ENCODE data around the gene ODF2.

DNA sequence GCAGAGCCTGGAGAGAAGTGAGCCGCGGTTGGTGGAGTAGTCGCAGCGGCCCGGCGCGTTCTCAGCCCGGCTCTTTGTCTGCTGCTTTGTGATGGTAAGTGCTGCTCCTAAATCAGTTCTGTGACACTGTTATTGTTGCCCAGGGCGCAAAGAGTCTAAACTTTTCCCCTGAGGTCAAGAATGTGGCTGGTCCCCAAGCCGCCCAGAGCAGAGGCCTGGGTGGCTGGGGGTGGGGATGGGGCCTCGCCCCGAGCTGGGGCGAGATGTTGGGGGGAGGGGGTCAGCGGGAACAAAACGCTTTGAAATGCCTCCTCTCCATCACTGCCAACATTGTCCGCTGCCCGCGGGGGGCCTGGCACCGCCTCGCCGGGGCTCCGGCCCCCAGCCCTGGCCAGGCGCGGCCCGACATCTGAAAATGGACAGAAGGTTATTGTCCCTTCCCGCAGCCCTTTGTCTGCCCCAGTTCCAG, 46.8 kb upstream of the ODF2 start:
- TF ChIP-seq, protein P1, sequence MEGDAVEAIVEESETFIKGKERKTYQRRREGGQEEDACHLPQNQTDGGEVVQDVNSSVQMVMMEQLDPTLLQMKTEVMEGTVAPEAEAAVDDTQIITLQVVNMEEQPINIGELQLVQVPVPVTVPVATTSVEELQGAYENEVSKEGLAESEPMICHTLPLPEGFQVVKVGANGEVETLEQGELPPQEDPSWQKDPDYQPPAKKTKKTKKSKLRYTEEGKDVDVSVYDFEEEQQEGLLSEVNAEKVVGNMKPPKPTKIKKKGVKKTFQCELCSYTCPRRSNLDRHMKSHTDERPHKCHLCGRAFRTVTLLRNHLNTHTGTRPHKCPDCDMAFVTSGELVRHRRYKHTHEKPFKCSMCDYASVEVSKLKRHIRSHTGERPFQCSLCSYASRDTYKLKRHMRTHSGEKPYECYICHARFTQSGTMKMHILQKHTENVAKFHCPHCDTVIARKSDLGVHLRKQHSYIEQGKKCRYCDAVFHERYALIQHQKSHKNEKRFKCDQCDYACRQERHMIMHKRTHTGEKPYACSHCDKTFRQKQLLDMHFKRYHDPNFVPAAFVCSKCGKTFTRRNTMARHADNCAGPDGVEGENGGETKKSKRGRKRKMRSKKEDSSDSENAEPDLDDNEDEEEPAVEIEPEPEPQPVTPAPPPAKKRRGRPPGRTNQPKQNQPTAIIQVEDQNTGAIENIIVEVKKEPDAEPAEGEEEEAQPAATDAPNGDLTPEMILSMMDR (IDR thresholded peaks at IDR 0.05; ENCODE audit: extremely low read depth in 1 of 2, insufficient read depth in 1 of 2, low read depth in 1 of 2, low read length in 2 of 2) = no peak
- TF ChIP-seq POLR2A (IDR thresholded peaks at IDR 0.05; ENCODE audit: low read depth, low read length) = no peak
- no peak for TF ChIP-seq POLR2AphosphoS5 (IDR thresholded peaks at IDR 0.05; ENCODE audit: insufficient read depth, low read depth, low read length)
- TF ChIP-seq GATA2 (IDR thresholded peaks at IDR 0.05; ENCODE audit: insufficient read depth, insufficient read length, low read depth, low read length) = no peak
- TF ChIP-seq, protein P2, sequence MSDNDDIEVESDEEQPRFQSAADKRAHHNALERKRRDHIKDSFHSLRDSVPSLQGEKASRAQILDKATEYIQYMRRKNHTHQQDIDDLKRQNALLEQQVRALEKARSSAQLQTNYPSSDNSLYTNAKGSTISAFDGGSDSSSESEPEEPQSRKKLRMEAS (IDR thresholded peaks at IDR 0.05; ENCODE audit: insufficient read depth, insufficient read length) = no peak
- no peak for TF ChIP-seq EZH2 (IDR thresholded peaks at IDR 0.05; ENCODE audit: borderline replicate concordance, low read depth, low read length, severe bottlenecking)
- TF ChIP-seq MYC (IDR thresholded peaks at IDR 0.05; ENCODE audit: low read depth, low read length) = no peak
- TF ChIP-seq JUN (IDR thresholded peaks at IDR 0.05; ENCODE audit: borderline replicate concordance, insufficient read depth, insufficient read length, low read depth) = no peak
